ENCODE results near the gene HDAC9. TPM values are rescaled to one million over a fixed set of nuclear protein-coding genes. Genes with fewer than 3 reads are reported as not detected.

HDAC9 gene
- total and polyA plus RNA-seq, 2 of the 13 experiments (the other 11 are each of a cell fraction or from before 2014, with no cell fraction given): 0.05 to 0.07 TPM

DNA sequence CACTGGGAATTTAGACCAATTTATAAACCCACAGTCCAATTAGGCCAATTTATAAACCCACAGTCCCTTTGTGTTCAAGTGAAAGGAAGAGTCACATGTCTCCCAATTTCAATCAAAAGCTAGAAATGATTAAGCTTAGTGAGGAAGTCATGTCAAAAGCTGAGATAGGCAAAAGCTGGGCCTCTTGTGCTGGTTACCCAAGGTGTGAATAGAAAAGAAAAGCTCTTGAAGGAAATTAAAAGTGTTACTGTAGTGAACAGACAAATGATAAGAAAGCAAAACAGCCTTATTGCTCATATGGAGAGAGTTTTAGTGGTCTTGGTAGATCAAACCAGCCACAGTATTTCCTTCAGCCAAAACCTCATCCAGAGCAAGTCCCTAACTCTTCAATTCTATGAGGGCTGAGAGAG lies 245.0 kb downstream of the HDAC9 start:
- Histone ChIP-seq H3K4me1 (ENCODE audit: insufficient read depth, low read length) (no peaks in the 10 kb centered on the region), H4K20me1 (ENCODE audit: insufficient read depth, low read length) (no peaks in the 10 kb centered on the region), H3K36me3 (replicated peaks in 1 of 2; ENCODE audit: control insufficient read depth in 1 of 2, insufficient read depth in 2 of 2, low read length in 2 of 2) (no peaks in the 10 kb centered on the region), H3K27me3 (ENCODE audit: control insufficient read depth in 1 of 2, insufficient read depth in 2 of 2, low read length in 2 of 2) (no peaks in the 10 kb centered on the region), H2AFZ (ENCODE audit: low read length) (no peak overlapping the region), H3K9ac (ENCODE audit: insufficient read depth, low read depth, low read length) (no peak overlapping the region), H3K9me3 (ENCODE audit: low read length) (peaks cover 49% of the 10 kb centered on the region), H3K4me2 (ENCODE audit: low read depth, low read length) (no peak overlapping the region), H3K4me3 (replicated peaks in 1 of 3; ENCODE audit: insufficient read depth in 1 of 3, low read depth in 2 of 3, low read length in 3 of 3) (no peak overlapping the region), H3K27ac (ENCODE audit: extremely low read length, insufficient read depth, low read length) (no peak overlapping the region), H3K79me2 (ENCODE audit: insufficient read depth, low read length) (no peaks in the 10 kb centered on the region)
- TF ChIP-seq HNF4G (IDR thresholded peaks at IDR 0.05; ENCODE audit: borderline replicate concordance, low read depth, low read length): no peak
- no peak for TF ChIP-seq HNF4G (CRISPR knock-in tag; IDR thresholded peaks at IDR 0.05; ENCODE audit: borderline replicate concordance, low read depth)
- TF ChIP-seq GATA4 (IDR thresholded peaks at IDR 0.05; ENCODE audit: borderline replicate concordance, low read depth): no peak
- TF ChIP-seq, protein P1, sequence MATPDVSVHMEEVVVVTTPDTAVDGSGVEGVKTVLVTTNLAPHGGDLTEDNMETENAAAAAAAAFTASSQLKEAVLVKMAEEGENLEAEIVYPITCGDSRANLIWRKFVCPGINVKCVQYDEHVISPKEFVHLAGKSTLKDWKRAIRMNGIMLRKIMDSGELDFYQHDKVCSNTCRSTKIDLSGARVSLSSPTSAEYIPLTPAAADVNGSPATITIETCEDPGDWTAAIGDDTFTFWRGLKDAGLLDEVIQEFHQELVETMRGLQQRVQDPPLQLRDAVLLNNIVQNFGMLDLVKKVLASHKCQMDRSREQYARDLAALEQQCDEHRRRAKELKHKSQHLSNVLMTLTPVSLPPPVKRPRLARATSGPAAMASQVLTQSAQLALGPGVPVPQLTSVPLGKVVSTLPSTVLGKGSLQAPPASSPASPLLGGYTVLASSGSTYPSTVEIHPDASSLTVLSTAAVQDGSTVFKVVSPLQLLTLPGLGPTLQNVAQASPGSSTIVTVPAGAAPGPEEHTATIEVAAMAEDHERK (CRISPR knock-in tag; IDR thresholded peaks at IDR 0.05; ENCODE audit: low read depth): no peak
- no peak for TF ChIP-seq ZNF878 (CRISPR knock-in tag; IDR thresholded peaks at IDR 0.05)
- TF ChIP-seq ZNF263 (CRISPR knock-in tag; IDR thresholded peaks at IDR 0.05): no peak
- TF ChIP-seq CBX2 (IDR thresholded peaks at IDR 0.05; ENCODE audit: low read depth, low read length): no peak
- TF ChIP-seq CBX2 (CRISPR knock-in tag; IDR thresholded peaks at IDR 0.05; ENCODE audit: low read depth): no peak
- no peak for TF ChIP-seq RXRA (CRISPR knock-in tag; IDR thresholded peaks at IDR 0.05)
- no peak for TF ChIP-seq MTA3 (CRISPR knock-in tag; IDR thresholded peaks at IDR 0.05)
- TF ChIP-seq, protein P2, sequence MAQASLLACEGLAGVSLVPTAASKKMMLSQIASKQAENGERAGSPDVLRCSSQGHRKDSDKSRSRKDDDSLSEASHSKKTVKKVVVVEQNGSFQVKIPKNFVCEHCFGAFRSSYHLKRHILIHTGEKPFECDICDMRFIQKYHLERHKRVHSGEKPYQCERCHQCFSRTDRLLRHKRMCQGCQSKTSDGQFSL (CRISPR knock-in tag; IDR thresholded peaks at IDR 0.05): no peak
- TF ChIP-seq JUN (CRISPR knock-in tag; IDR thresholded peaks at IDR 0.05): no peak
- TF ChIP-seq POLR2AphosphoS5 (IDR thresholded peaks at IDR 0.05; ENCODE audit: low read depth, low read length): no peak
- in situ Hi-C loops (cut with HindIII; ENCODE audit: extremely low pct_ligation_motif_present, low pct_unique_long_range_greater_than_20kb): no loop called here
- DNase-seq (ENCODE audit: low spot score) (no peak), FAIRE-seq (no peak), ATAC-seq (no peak)
- BruUV-seq (replicated peaks): no TSS peak
- intact Hi-C loops (cut with micrococcal nuclease; ENCODE audit: unreplicated experiment): no loop called here
- CTCF ChIA-PET (ENCODE audit: low intra/inter-chr PET ratio, low total read pairs): no interaction called here
- POLR2A ChIA-PET: no interaction called here
